ENCODE results near the gene C1QL4.

Gene C1QL4

GRCh38 chr12:49355913-49356312 is 18.9 kb upstream of the C1QL4 start:
- 96% methylated on average over 8 of the region's 10 CpGs for WGBS

GRCh38 chr12:49352351-49352750 is 15.4 kb upstream of the C1QL4 start:
- H3K14ac ChIP-seq (ENCODE audit: low read length in 2 of 2), result no peak overlapping the region
- H2BK15ac ChIP-seq (ENCODE audit: low read depth, poor library complexity, severe bottlenecking), result no peak overlapping the region
- H3K4ac ChIP-seq (ENCODE audit: low read depth in 1 of 2, low read length in 2 of 2), result no peak overlapping the region
- H3K4me3 ChIP-seq (ENCODE audit: insufficient read depth in 1 of 2, low read depth in 1 of 2, low read length in 2 of 2), result no peak overlapping the region
- H4K8ac ChIP-seq (ENCODE audit: low read length), result no peak overlapping the region
- H3K36me3 ChIP-seq (ENCODE audit: control insufficient read depth in 1 of 2, insufficient read depth in 2 of 2, low read depth in 1 of 2, low read length in 2 of 2), result peaks cover 0 to 6% of the 10 kb centered on the region in 2 experiments
- H3K4me2 ChIP-seq (ENCODE audit: low read length, poor library complexity, severe bottlenecking), result no peak overlapping the region
- no peak overlapping the region for H2BK120ac ChIP-seq (ENCODE audit: low read depth, low read length)
- H4K91ac ChIP-seq (ENCODE audit: low read length), result no peak overlapping the region
- H3K4me1 ChIP-seq (ENCODE audit: control insufficient read depth, insufficient read depth, low read depth, low read length), result peaks cover 9% of the 10 kb centered on the region
- H2BK12ac ChIP-seq (ENCODE audit: low read length in 2 of 2), result no peak overlapping the region
- no peak overlapping the region for H2AFZ ChIP-seq (ENCODE audit: low read depth, low read length)
- WGBS, result 90% methylated on average over 1 of the region's 2 CpGs
- no peak overlapping the region for H3K27ac ChIP-seq (ENCODE audit: low read length, poor library complexity, severe bottlenecking)
- no peak overlapping the region for H3K9ac ChIP-seq (ENCODE audit: low read length)
- H3K27me3 ChIP-seq (ENCODE audit: control insufficient read depth in 1 of 2, insufficient read depth in 1 of 2, low read length in 2 of 2), result peaks cover 7 to 45% of the 10 kb centered on the region in 2 experiments
- no peak overlapping the region for H2AK5ac ChIP-seq (ENCODE audit: low read length, severe bottlenecking)
- DNase-seq, result no peak
- H3K18ac ChIP-seq (ENCODE audit: low read depth in 1 of 2, low read length in 2 of 2), result no peak overlapping the region
- no peak overlapping the region for H3K23ac ChIP-seq (ENCODE audit: low read length in 2 of 2)
- H2BK5ac ChIP-seq (ENCODE audit: low read depth, low read length, poor library complexity, severe bottlenecking), result no peak overlapping the region
- H3K79me1 ChIP-seq (replicated peaks; ENCODE audit: low read length, poor library complexity, severe bottlenecking), result no peaks in the 10 kb centered on the region
- H3K9me3 ChIP-seq (ENCODE audit: control insufficient read depth, low read length), result no peaks in the 10 kb centered on the region

More at GRCh38 chr12:49355913-49356312, 18.9 kb upstream of the C1QL4 start:
- H3K27me3 ChIP-seq (ENCODE audit: control insufficient read depth in 1 of 2, insufficient read depth in 1 of 2, low read length in 2 of 2), result peaks cover 0 to 16% of the 10 kb centered on the region in 2 experiments
- no peak overlapping the region for H3K14ac ChIP-seq (ENCODE audit: low read length in 2 of 2)
- no peak overlapping the region for H4K91ac ChIP-seq (ENCODE audit: low read length)
- H2BK5ac ChIP-seq (ENCODE audit: low read depth, low read length, poor library complexity, severe bottlenecking), result no peak overlapping the region
- no peak overlapping the region for H2AFZ ChIP-seq (ENCODE audit: low read depth, low read length)
- H2BK120ac ChIP-seq (ENCODE audit: low read depth, low read length), result no peak overlapping the region
- no peak overlapping the region for H3K4me3 ChIP-seq (ENCODE audit: insufficient read depth in 1 of 2, low read depth in 1 of 2, low read length in 2 of 2)
- no peak overlapping the region for H2BK15ac ChIP-seq (ENCODE audit: low read depth, poor library complexity, severe bottlenecking)
- H3K23ac ChIP-seq (ENCODE audit: low read length in 2 of 2), result no peak overlapping the region
- H3K36me3 ChIP-seq (ENCODE audit: control insufficient read depth in 1 of 2, insufficient read depth in 2 of 2, low read depth in 1 of 2, low read length in 2 of 2), result no peaks in the 10 kb centered on the region
- H3K79me1 ChIP-seq (replicated peaks; ENCODE audit: low read length, poor library complexity, severe bottlenecking), result no peaks in the 10 kb centered on the region
- H3K18ac ChIP-seq (ENCODE audit: low read depth in 1 of 2, low read length in 2 of 2), result no peak overlapping the region
- no peak overlapping the region for H3K4me2 ChIP-seq (ENCODE audit: low read length, poor library complexity, severe bottlenecking)
- H3K27ac ChIP-seq (ENCODE audit: low read length, poor library complexity, severe bottlenecking), result no peak overlapping the region
- H2BK12ac ChIP-seq (ENCODE audit: low read length in 2 of 2), result no peak overlapping the region
- no peaks in the 10 kb centered on the region for H3K4me1 ChIP-seq (ENCODE audit: control insufficient read depth, insufficient read depth, low read depth, low read length)
- no peak overlapping the region for H3K9ac ChIP-seq (ENCODE audit: low read length)
- no peaks in the 10 kb centered on the region for H3K9me3 ChIP-seq (ENCODE audit: control insufficient read depth, low read length)
- no peak overlapping the region for H3K4ac ChIP-seq (ENCODE audit: low read depth in 1 of 2, low read length in 2 of 2)
- H4K8ac ChIP-seq (ENCODE audit: low read length), result no peak overlapping the region
- H2AK5ac ChIP-seq (ENCODE audit: low read length, severe bottlenecking), result no peak overlapping the region
- no peak for DNase-seq

GRCh38 chr12:49349266-49349665 is 12.3 kb upstream of the C1QL4 start:
- H3K4me2 ChIP-seq (ENCODE audit: low read length, poor library complexity, severe bottlenecking), result no peak overlapping the region
- H3K4me3 ChIP-seq (ENCODE audit: insufficient read depth in 1 of 2, low read depth in 1 of 2, low read length in 2 of 2), result no peak overlapping the region
- no peak overlapping the region for H4K8ac ChIP-seq (ENCODE audit: low read length)
- H3K27me3 ChIP-seq (ENCODE audit: control insufficient read depth in 1 of 2, insufficient read depth in 1 of 2, low read length in 2 of 2), result peaks cover 34 to 70% of the 10 kb centered on the region in 2 experiments
- H3K36me3 ChIP-seq (ENCODE audit: control insufficient read depth in 1 of 2, insufficient read depth in 2 of 2, low read depth in 1 of 2, low read length in 2 of 2), result peaks cover 0 to 6% of the 10 kb centered on the region in 2 experiments
- H2BK120ac ChIP-seq (ENCODE audit: low read depth, low read length), result no peak overlapping the region
- H3K14ac ChIP-seq (ENCODE audit: low read length in 2 of 2), result no peak overlapping the region
- H3K27ac ChIP-seq (ENCODE audit: low read length, poor library complexity, severe bottlenecking), result no peak overlapping the region
- no peaks in the 10 kb centered on the region for H3K9me3 ChIP-seq (ENCODE audit: control insufficient read depth, low read length)
- no peak for DNase-seq
- H3K18ac ChIP-seq (ENCODE audit: low read depth in 1 of 2, low read length in 2 of 2), result no peak overlapping the region
- 96% methylated on average over 11 of the region's 11 CpGs for WGBS
- no peak overlapping the region for H2AFZ ChIP-seq (ENCODE audit: low read depth, low read length)
- H3K4ac ChIP-seq (ENCODE audit: low read depth in 1 of 2, low read length in 2 of 2), result no peak overlapping the region
- peaks cover 34% of the 10 kb centered on the region for H3K4me1 ChIP-seq (ENCODE audit: control insufficient read depth, insufficient read depth, low read depth, low read length)
- H2BK12ac ChIP-seq (ENCODE audit: low read length in 2 of 2), result no peak overlapping the region
- H2BK5ac ChIP-seq (ENCODE audit: low read depth, low read length, poor library complexity, severe bottlenecking), result no peak overlapping the region
- no peaks in the 10 kb centered on the region for H3K79me1 ChIP-seq (replicated peaks; ENCODE audit: low read length, poor library complexity, severe bottlenecking)
- no peak overlapping the region for H2BK15ac ChIP-seq (ENCODE audit: low read depth, poor library complexity, severe bottlenecking)
- no peak overlapping the region for H4K91ac ChIP-seq (ENCODE audit: low read length)
- no peak overlapping the region for H3K23ac ChIP-seq (ENCODE audit: low read length in 2 of 2)
- H2AK5ac ChIP-seq (ENCODE audit: low read length, severe bottlenecking), result no peak overlapping the region
- H3K9ac ChIP-seq (ENCODE audit: low read length), result no peak overlapping the region

- Histone ChIP-seq H3K4ac (ENCODE audit: low read depth in 1 of 2, low read length in 2 of 2) (no peak overlapping the region), H3K4me3 (ENCODE audit: insufficient read depth in 1 of 2, low read depth in 1 of 2, low read length in 2 of 2) (no peak overlapping the region), H4K91ac (ENCODE audit: low read length) (no peak overlapping the region), H3K27me3 (ENCODE audit: control insufficient read depth in 1 of 2, insufficient read depth in 1 of 2, low read length in 2 of 2) (peaks cover 39 to 71% of the 10 kb centered on the region in 2 experiments), H3K79me1 (replicated peaks; ENCODE audit: low read length, poor library complexity, severe bottlenecking) (no peaks in the 10 kb centered on the region), H3K9ac (ENCODE audit: low read length) (no peak overlapping the region), H4K8ac (ENCODE audit: low read length) (no peak overlapping the region), H3K9me3 (ENCODE audit: control insufficient read depth, low read length) (no peaks in the 10 kb centered on the region), H3K23ac (ENCODE audit: low read length in 2 of 2) (no peak overlapping the region), H2BK5ac (ENCODE audit: low read depth, low read length, poor library complexity, severe bottlenecking) (no peak overlapping the region), H3K36me3 (ENCODE audit: control insufficient read depth in 1 of 2, insufficient read depth in 2 of 2, low read depth in 1 of 2, low read length in 2 of 2) (peaks cover 0 to 6% of the 10 kb centered on the region in 2 experiments), H2BK120ac (ENCODE audit: low read depth, low read length) (no peak overlapping the region), H3K14ac (ENCODE audit: low read length in 2 of 2) (no peak overlapping the region), H3K27ac (ENCODE audit: low read length, poor library complexity, severe bottlenecking) (no peak overlapping the region), H2BK12ac (ENCODE audit: low read length in 2 of 2) (peak overlapping the region in 1 of 2 experiments; percentile 10), H3K4me2 (ENCODE audit: low read length, poor library complexity, severe bottlenecking) (no peak overlapping the region), H2AK5ac (ENCODE audit: low read length, severe bottlenecking) (no peak overlapping the region), H2BK15ac (ENCODE audit: low read depth, poor library complexity, severe bottlenecking) (peak overlapping the region; percentile 23), H3K18ac (ENCODE audit: low read depth in 1 of 2, low read length in 2 of 2) (no peak overlapping the region), H3K4me1 (ENCODE audit: control insufficient read depth, insufficient read depth, low read depth, low read length) (peaks cover 35% of the 10 kb centered on the region), H2AFZ (ENCODE audit: low read depth, low read length) (no peak overlapping the region)
- 94% methylated on average over 5 of the region's 5 CpGs for WGBS
- DNase-seq, result no peak
Observed at GRCh38 chr12:49348781-49349180, 11.8 kb upstream of the C1QL4 start.
